GM12873 (cell line): ENCODE results near the gene ADAMTS4.
A peak's percentile ranks its signal among the peaks of the same experiment; 100 is the strongest.

Experiments used
- TF ChIP-seq, protein P1 (sequence below): IDR thresholded peaks from 2 replicates; pipeline ENCODE4 v1.5.1; 2012; ENCODE audit warnings: low read depth, mild to moderate bottlenecking, moderate library complexity, low read length, control low read depth; ENCODE audit not compliant: insufficient read depth; ENCODE audit errors: missing control alignments

The ADAMTS4 gene

DNA sequence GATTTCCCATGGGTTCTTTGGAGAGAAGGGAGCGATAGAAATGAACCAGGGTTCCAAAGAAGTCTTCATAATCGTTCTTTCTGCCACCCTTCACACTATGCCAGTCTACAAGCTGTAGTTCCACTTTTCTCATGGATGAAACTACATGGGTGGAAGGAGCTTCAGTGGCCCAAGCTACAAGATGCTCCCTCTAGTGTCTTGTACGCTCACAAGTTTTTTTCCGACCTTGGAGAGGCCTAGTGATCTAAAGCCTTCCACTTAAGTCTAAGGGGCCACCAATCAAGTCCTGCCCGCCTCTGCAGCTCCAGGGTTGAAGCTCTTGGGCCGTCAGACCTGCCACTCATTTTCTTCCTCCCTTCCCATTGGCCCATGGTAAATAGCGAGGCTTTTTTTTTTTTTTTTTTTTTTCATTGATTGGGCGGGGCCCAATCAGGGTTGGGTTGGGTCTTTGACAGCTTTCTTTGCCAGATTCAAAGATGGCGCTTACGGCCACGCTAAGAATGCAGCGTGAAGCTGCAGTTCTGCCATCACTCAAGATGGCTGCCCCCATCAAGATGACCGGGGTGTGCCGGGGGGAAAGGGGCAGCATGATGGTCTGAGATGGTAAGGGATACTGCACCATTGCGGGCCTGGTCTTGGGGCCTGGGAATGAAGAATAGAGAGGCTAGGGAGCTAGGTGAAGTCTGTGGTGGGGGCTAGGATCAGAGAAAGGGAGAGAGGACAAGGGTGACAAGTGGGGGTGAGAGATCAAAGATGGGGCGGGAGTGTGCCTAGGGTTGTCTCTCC lies 26.9 kb upstream of the ADAMTS4 start, which contains the start of gene TOMM40L:
TOMM40L (plus strand) TSS at position 527 of the 786 bp plus-strand sequence. CDS start 430 bp downstream, outside the sequence.
- TF ChIP-seq, protein P1, sequence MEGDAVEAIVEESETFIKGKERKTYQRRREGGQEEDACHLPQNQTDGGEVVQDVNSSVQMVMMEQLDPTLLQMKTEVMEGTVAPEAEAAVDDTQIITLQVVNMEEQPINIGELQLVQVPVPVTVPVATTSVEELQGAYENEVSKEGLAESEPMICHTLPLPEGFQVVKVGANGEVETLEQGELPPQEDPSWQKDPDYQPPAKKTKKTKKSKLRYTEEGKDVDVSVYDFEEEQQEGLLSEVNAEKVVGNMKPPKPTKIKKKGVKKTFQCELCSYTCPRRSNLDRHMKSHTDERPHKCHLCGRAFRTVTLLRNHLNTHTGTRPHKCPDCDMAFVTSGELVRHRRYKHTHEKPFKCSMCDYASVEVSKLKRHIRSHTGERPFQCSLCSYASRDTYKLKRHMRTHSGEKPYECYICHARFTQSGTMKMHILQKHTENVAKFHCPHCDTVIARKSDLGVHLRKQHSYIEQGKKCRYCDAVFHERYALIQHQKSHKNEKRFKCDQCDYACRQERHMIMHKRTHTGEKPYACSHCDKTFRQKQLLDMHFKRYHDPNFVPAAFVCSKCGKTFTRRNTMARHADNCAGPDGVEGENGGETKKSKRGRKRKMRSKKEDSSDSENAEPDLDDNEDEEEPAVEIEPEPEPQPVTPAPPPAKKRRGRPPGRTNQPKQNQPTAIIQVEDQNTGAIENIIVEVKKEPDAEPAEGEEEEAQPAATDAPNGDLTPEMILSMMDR = peak; percentile 75

DNA sequence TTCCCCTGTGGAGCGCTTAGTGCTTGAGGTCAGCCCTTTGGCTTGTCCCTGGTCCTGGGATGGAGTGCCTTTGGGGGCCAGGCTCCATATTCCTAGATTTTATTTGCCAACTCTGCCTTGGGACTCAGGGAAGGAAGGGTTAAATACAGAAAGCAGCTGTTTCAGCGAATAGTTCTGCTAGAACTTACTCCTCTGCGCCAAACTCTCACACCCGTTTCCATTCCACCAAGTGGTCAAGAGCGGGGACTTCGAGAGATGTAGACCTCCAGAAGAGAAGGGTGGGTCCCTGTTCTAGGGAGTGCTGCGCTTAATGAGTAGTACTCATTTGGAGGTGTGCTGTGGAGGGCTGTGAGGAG lies 26.3 kb upstream of the ADAMTS4 start:
- TF ChIP-seq, protein P1 = no peak

DNA sequence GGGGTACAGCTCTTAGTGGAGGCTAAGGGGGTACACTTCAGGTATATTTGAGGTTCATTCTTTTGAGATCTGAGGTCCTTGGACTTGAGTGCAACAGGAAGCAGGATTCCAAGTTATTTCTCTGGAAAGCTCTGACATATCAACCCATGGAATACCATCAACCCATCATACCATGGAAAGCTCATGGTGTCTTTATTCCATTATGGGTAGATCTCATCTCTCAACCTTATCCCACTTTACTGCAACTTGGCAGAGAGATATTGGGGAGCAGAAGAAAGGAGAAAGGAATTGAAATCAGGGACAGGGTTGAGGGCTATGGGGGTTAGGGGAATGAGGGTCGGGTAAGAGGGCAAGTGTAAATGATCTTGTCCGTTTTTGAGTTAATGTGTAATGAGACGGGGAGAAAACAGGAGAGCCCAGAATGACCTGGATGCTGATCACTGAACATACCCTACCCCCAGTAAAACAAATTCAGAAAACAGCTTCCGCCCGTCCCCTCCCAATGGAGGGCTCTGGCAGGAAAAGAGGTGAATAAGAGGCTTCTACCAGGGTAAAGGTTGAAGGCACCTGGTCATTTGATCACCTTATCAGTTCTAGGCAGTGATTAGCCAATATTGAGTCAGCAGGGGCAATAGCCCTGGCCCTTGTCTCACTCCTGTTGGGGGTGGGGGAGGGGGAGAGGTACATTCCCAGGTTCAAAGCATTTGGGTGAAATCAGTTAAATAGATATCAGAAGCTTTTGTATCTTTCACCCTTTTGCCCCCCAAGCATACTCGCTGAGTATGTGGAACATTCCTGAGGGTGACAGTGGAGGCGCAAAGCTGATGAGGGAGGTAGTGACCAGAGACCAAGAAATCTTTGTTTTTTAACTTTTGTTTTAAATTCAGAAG lies 25.2 kb upstream of the ADAMTS4 start:
- TF ChIP-seq, protein P1 = no peak

GRCh38 chr1:161222175-161223019 lies 23.5 kb upstream of the ADAMTS4 start:
- TF ChIP-seq, protein P1 = no peak

DNA sequence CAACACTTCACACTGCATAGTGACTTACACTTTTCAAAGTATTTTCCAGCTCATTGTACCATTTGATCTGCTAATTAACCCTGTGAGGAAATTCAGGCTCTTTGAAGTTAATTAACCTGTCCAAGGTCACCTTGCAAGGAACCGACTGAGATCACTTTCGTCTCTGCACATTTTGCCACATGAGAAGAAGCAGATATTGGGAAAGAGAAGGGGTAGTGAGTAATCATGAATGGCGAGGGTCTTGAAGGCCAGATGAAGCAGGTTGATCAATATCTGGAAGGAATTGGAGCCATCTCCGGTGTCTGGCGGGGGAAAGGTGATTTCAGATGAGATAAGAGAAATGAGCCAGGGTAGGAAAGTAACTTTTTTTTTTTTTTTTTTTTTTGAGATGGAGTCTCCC lies 21.1 kb upstream of the ADAMTS4 start:
- TF ChIP-seq, protein P1 = no peak

DNA sequence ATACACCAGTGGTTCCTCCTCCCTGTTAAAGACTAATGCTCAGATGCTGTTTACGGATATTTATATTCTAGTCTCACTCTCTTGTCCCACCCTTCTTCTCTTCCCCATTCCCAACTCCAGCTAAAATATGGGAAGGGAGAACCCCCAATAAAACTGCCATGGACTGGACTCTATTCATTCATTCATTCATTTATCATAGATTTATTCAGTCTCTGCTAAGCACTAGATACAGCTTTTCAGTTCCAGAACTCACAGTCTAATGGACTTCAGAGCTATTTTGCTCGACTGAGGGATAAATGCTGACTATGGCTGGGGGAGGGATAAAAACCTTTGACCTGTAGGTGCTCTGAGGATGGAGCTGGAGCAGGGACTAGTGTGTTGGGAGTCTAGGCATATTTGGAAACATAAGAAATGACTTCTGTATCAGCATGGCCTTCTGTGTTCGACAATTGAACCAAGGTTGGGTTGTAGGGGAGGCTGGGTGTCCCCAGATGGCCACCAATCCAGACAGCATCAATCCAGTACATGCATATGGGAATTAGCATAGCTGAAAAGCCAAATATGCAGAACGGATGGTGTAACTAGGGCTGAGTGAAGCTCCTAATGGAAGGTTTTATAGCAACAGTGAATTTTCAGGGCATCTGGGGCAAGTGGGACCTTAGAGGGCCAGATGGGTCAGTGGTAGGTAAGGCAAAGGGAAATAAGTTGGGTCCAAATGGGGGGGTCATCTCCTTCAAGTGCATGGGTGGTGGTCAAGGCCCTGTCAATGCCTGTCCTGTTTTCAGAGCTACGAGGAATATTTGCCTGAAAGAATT lies 20.4 kb upstream of the ADAMTS4 start:
- TF ChIP-seq, protein P1 = no peak
